Panc1 (cell line): ENCODE data around the gene RASEF. TPM values are rescaled to one million over a fixed set of nuclear protein-coding genes. Genes with fewer than 3 reads are reported as not detected.

Experiments used
- ATAC-seq: fragments of 200-7000 bp; cut with Tn5 transposase; 2 replicates; pipeline ENCODE4 v1.9.1; 2020; ENCODE audit warnings: mild to moderate bottlenecking, moderate library complexity
- BruUV-seq: library from RNA; stranded (reverse); fragments of 400-500 nt; replicated peaks from 2 replicates; lab custom pipeline; 2021; lab: Mats Ljungman, UMichigan
- CTCF ChIA-PET: fragments of 300-600 bp; sonication (Branson Sonifier 250); formaldehyde crosslinking; loops from one replicate; lab custom pipeline; 2022; ENCODE audit warnings: antibody characterized with exemption; lab: Charles Lee
- POLR2A ChIA-PET: fragments of 300-600 bp; sonication (Branson Sonifier 250); formaldehyde crosslinking; loops from one replicate; lab custom pipeline; 2022; ENCODE audit warnings: antibody characterized with exemption; lab: Charles Lee
- DNase-seq: peaks from one replicate; pipeline ENCODE4 v3.0.0-alpha.2; 2010; ENCODE audit warnings: low read depth, low spot score
- H3K27ac ChIP-seq: 2 replicates; pipeline ENCODE4 v1.5.1; 2011; ENCODE audit warnings: mild to moderate bottlenecking, low read length, inconsistent platforms
- H3K27me3 ChIP-seq: fragments of 200-500 bp; sonication (Bioruptor generic); 2 replicates; pipeline ENCODE4 v1.6.0; 2014; ENCODE audit warnings: low read length, inconsistent platforms; ENCODE audit not compliant: control insufficient read depth, insufficient read depth
- H3K36me3 ChIP-seq: fragments of 200-500 bp; sonication (Bioruptor generic); 2 replicates; pipeline ENCODE4 v1.5.1; 2014; ENCODE audit warnings: inconsistent platforms, mild to moderate bottlenecking, low read length, moderate library complexity; ENCODE audit not compliant: control insufficient read depth, insufficient read depth
- H3K4me1 ChIP-seq: 2 replicates; pipeline ENCODE4 v1.5.1; 2011; ENCODE audit warnings: inconsistent platforms, mild to moderate bottlenecking, low read length, moderate library complexity; ENCODE audit not compliant: control insufficient read depth, insufficient read depth
- H3K4me3 ChIP-seq, 2 experiments: 2 replicates each; pipeline ENCODE4 v1.5.1; 2011 to 2012; ENCODE audit warnings: low read depth in 2 of 2, low read length in 2 of 2, mild to moderate bottlenecking in 2 of 2, inconsistent platforms in 1 of 2, moderate library complexity in 1 of 2
- H3K9me3 ChIP-seq: fragments of 200-500 bp; sonication (Bioruptor generic); 2 replicates; pipeline ENCODE4 v1.5.1; 2014; ENCODE audit warnings: low read depth, mild to moderate bottlenecking, inconsistent platforms, low read length, moderate library complexity; ENCODE audit not compliant: control insufficient read depth, insufficient read depth
- CTCF ChIP-seq: fragments of 450-650 bp; IDR thresholded peaks from 2 replicates; pipeline ENCODE4 v1.5.1; 2017; ENCODE audit warnings: mild to moderate bottlenecking
- POLR2AphosphoS5 ChIP-seq: IDR thresholded peaks from 2 replicates; pipeline ENCODE4 v1.6.1; 2012; ENCODE audit warnings: mild to moderate bottlenecking, low read depth, low read length, moderate library complexity
- SIN3A ChIP-seq: IDR thresholded peaks from 2 replicates; pipeline ENCODE4 v1.6.1; 2012; ENCODE audit warnings: low read depth, mild to moderate bottlenecking, low read length, moderate library complexity, borderline replicate concordance; ENCODE audit not compliant: insufficient read depth
- TCF7L2 ChIP-seq: IDR thresholded peaks from 2 replicates; pipeline ENCODE4 v1.6.1; 2011; ENCODE audit warnings: mild to moderate bottlenecking, low read depth, low read length, inconsistent platforms
- in situ Hi-C: cut with HindIII; loops from 2 replicates; pipeline ENCODE4 v1.10.0; 2016; ENCODE audit warnings: low sequenced_read_pairs, low pct_unique_long_range_greater_than_20kb
- intact Hi-C: fragments of 100-400 bp; cut with micrococcal nuclease; formaldehyde crosslinking; loops from one replicate; pipeline ENCODE4 v1.10.0; 2022; ENCODE audit not compliant: unreplicated experiment
- total RNA-seq: library from RNA; stranded (reverse); gene quantifications from one replicate; pipeline ENCODE4 v1.2.1, GENCODE V29; 2021; ENCODE audit not compliant: unreplicated experiment
- TF ChIP-seq, protein P1 (sequence below), 2 experiments: IDR thresholded peaks; 2 replicates each; pipeline ENCODE4 v1.6.1; 2011 to 2012; ENCODE audit warnings: low read depth in 2 of 2, control low read depth in 1 of 2, low read length in 1 of 2, mild to moderate bottlenecking in 1 of 2, moderate library complexity in 1 of 2; ENCODE audit not compliant: insufficient read depth in 1 of 2

Gene RASEF
- total RNA-seq, 1 experiment from 2014 or later = 2.9 TPM

- BruUV-seq = no TSS peak
- ATAC-seq (no peak), DNase-seq (no peak)
- Histone ChIP-seq H3K4me3 (no peak overlapping the region), H3K4me1 (no peaks in the 10 kb centered on the region), H3K36me3 (no peaks in the 10 kb centered on the region), H3K9me3 (no peaks in the 10 kb centered on the region), H3K27ac (no peak overlapping the region), H3K27me3 (no peaks in the 10 kb centered on the region)
- ChIA-PET POLR2A (no interaction called here), CTCF (no interaction called here)
- intact Hi-C loops (no loop called here), in situ Hi-C loops (no loop called here)
- TF ChIP-seq, protein P1, sequence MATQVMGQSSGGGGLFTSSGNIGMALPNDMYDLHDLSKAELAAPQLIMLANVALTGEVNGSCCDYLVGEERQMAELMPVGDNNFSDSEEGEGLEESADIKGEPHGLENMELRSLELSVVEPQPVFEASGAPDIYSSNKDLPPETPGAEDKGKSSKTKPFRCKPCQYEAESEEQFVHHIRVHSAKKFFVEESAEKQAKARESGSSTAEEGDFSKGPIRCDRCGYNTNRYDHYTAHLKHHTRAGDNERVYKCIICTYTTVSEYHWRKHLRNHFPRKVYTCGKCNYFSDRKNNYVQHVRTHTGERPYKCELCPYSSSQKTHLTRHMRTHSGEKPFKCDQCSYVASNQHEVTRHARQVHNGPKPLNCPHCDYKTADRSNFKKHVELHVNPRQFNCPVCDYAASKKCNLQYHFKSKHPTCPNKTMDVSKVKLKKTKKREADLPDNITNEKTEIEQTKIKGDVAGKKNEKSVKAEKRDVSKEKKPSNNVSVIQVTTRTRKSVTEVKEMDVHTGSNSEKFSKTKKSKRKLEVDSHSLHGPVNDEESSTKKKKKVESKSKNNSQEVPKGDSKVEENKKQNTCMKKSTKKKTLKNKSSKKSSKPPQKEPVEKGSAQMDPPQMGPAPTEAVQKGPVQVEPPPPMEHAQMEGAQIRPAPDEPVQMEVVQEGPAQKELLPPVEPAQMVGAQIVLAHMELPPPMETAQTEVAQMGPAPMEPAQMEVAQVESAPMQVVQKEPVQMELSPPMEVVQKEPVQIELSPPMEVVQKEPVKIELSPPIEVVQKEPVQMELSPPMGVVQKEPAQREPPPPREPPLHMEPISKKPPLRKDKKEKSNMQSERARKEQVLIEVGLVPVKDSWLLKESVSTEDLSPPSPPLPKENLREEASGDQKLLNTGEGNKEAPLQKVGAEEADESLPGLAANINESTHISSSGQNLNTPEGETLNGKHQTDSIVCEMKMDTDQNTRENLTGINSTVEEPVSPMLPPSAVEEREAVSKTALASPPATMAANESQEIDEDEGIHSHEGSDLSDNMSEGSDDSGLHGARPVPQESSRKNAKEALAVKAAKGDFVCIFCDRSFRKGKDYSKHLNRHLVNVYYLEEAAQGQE (IDR thresholded peaks at IDR 0.05; ENCODE audit: insufficient read depth in 1 of 2, low read depth in 2 of 2, low read length in 1 of 2) = no peak
- TF ChIP-seq POLR2AphosphoS5 (no peak), TCF7L2 (no peak), CTCF (no peak), SIN3A (no peak)
These were observed 90.5 kb downstream of the RASEF start for GRCh38 chr9:82972446-82972845.

DNA sequence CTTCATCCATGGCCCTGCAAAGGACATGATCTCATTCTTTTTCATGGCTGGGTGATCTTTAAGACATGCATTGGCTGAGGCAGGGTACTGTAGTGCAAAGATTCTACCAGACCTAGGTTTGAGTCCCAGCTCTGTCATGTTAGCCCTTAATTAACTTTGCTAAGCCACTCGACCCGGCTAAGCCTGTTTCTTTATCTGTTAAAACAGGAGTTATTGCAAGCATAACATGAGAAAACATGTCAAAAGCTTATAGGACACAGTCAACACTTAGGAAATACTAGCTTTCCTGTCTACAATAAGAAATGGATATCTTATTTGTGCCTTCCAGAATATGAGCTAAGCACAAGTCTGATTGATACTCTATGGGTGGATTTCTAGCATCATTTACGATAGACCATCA is 92.6 kb downstream of the RASEF start:
- no peak for DNase-seq
- POLR2A ChIA-PET = no interaction called here
- BruUV-seq = no TSS peak

More for the DNA sequence above, 92.6 kb downstream of the RASEF start:
- Histone ChIP-seq H3K4me3 (no peak overlapping the region), H3K27ac (no peak overlapping the region), H3K27me3 (no peaks in the 10 kb centered on the region), H3K36me3 (no peaks in the 10 kb centered on the region), H3K4me1 (no peaks in the 10 kb centered on the region), H3K9me3 (no peaks in the 10 kb centered on the region)
- ATAC-seq = no peak
- CTCF ChIA-PET = no interaction called here
- in situ Hi-C loops = no loop called here
- intact Hi-C loops = no loop called here
- TF ChIP-seq POLR2AphosphoS5 (no peak), TCF7L2 (no peak), SIN3A (no peak), CTCF (no peak)
- TF ChIP-seq, protein P1 (IDR thresholded peaks at IDR 0.05; ENCODE audit: insufficient read depth in 1 of 2, low read depth in 2 of 2, low read length in 1 of 2) = no peak
